Dedifferentiated amniotic fluid mesenchymal stem cell (primary cell): ENCODE data around the gene SLC26A6.

Experiments used
- DNase-seq: peaks from one replicate; pipeline ENCODE4 v3.0.0-alpha.2; 2016; ENCODE audit errors: extremely low spot score

SLC26A6 gene

GRCh38 chr3:48631516-48632448 is 3.5 kb downstream of the SLC26A6 start:
- DNase-seq = no peak

- no peak for DNase-seq
Observed at GRCh38 chr3:48630833-48631232, 4.4 kb downstream of the SLC26A6 start.

- no peak for DNase-seq
Observed at GRCh38 chr3:48630407-48630806, 4.9 kb downstream of the SLC26A6 start.

GRCh38 chr3:48629894-48630293 is 5.4 kb downstream of the SLC26A6 start:
- no peak for DNase-seq

- DNase-seq = no peak
Observed at GRCh38 chr3:48628277-48629017, 6.8 kb downstream of the SLC26A6 start.

GRCh38 chr3:48625600-48625999 is 9.7 kb downstream of the SLC26A6 start:
- no peak for DNase-seq

GRCh38 chr3:48624767-48625166 is 10.5 kb downstream of the SLC26A6 start:
- DNase-seq = no peak

GRCh38 chr3:48623851-48624547 is 11.3 kb downstream of the SLC26A6 start:
- no peak for DNase-seq

GRCh38 chr3:48621461-48621869 is 13.8 kb downstream of the SLC26A6 start, which contains the start of gene TMEM89:
Gene TMEM89 (minus strand): TSS chr3:48621769. CDS start chr3:48621756, 13 bp downstream.
- DNase-seq = no peak

- DNase-seq = no peak
Observed at GRCh38 chr3:48619541-48620524, 15.4 kb downstream of the SLC26A6 start.

GRCh38 chr3:48617559-48617958 is 17.7 kb downstream of the SLC26A6 start:
- DNase-seq = no peak

GRCh38 chr3:48614044-48614443 is 21.2 kb downstream of the SLC26A6 start:
- DNase-seq = peak; percentile 26

GRCh38 chr3:48612309-48612708 is 23.0 kb downstream of the SLC26A6 start:
- DNase-seq = no peak

GRCh38 chr3:48609088-48610005 is 25.9 kb downstream of the SLC26A6 start, which contains the start of gene UQCRC1:
Gene UQCRC1 (minus strand): TSS chr3:48609646. CDS start chr3:48609620, 26 bp downstream.
- peak; percentile 87 for DNase-seq

GRCh38 chr3:48607519-48607918 is 27.7 kb downstream of the SLC26A6 start:
- no peak for DNase-seq

GRCh38 chr3:48601622-48601994 is 33.7 kb downstream of the SLC26A6 start:
- no peak for DNase-seq

- DNase-seq = no peak
Observed at GRCh38 chr3:48600711-48601621, 34.3 kb downstream of the SLC26A6 start.

- DNase-seq = no peak
Observed at GRCh38 chr3:48599509-48600285, 35.6 kb downstream of the SLC26A6 start.
